OCI-M1 (cell line): ENCODE data around the gene EAF1.
"Not testable (repeated sequence)": the region's sequence is repeated elsewhere in the genome, so short reads cannot be mapped to it uniquely, and the experiment has no call there.

Source experiments
- DNase-seq: peaks from one replicate; lab custom pipeline; 2025; lab: John Stamatoyannopoulos, UW

The EAF1 gene

DNA sequence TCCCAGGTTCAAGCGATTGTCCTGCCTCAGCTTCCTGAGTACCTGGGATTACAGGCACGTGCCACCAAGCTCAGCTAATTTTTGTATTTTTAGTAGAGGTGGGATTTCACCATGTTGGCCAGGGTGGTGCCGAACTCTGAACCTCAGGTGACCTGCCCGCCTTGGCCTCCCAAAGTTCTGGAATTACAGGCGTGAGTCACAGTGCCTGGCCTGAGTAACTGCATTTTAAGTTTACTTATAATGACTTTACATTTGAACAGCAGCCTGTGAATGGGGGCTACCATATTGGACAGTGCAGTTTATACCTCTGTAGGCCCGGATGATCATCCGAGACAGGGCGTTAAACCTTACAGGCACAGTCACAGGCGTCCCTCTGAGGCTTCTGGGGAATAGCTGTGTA is 24.8 kb downstream of the EAF1 start:
- DNase-seq: no peak

GRCh38 chr3:15452961-15453360 is 25.6 kb downstream of the EAF1 start:
- DNase-seq: no peak

GRCh38 chr3:15453501-15453900 is 26.1 kb downstream of the EAF1 start:
- DNase-seq: no peak

- no peak for DNase-seq
Measured at GRCh38 chr3:15453991-15454625, 26.7 kb downstream of the EAF1 start.

DNA sequence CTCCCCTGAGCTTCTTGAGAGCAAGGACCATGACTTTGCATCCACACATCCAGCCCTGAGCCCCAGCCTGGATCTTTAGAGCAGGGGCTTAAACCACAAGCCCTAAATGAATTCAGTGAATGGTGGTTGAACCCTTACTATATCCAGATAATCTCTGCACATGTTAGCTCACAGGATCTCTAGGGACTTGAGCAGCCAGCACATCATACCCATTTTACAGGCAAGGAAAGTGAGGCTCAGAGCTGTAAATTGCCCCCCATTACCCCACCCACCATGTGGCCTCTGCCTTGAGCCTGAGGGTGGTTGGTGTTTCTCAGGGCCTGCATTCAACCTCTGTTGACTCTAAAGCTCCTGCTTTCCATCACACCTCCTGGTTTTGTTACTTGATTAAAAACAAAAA is 27.6 kb downstream of the EAF1 start:
- DNase-seq: no peak

- no peak for DNase-seq
Measured at GRCh38 chr3:15455756-15456155, 28.4 kb downstream of the EAF1 start.

GRCh38 chr3:15456321-15456720 is 28.9 kb downstream of the EAF1 start:
- DNase-seq: no peak

DNA sequence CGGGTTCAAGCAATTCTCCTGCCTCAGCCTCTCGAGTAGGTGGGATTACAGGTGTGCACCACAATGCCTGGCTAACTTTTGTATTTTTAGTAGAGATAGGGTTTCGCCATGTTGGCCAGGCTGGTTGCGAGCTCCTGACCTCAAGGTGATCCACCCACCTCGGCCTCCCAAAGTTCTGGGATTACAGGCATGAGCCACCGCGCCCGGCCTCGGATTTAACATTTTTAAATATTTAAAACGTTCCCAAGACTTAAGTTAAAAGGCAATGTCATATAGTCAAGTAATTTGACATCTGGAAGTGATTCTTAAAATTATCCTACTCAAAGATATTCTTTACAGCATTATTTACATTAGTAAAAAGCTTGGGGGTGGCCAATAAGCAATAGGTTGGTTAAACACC is 29.5 kb downstream of the EAF1 start:
- DNase-seq: not testable (repeated sequence)

GRCh38 chr3:15458212-15458780 is 30.9 kb downstream of the EAF1 start:
- DNase-seq: no peak

DNA sequence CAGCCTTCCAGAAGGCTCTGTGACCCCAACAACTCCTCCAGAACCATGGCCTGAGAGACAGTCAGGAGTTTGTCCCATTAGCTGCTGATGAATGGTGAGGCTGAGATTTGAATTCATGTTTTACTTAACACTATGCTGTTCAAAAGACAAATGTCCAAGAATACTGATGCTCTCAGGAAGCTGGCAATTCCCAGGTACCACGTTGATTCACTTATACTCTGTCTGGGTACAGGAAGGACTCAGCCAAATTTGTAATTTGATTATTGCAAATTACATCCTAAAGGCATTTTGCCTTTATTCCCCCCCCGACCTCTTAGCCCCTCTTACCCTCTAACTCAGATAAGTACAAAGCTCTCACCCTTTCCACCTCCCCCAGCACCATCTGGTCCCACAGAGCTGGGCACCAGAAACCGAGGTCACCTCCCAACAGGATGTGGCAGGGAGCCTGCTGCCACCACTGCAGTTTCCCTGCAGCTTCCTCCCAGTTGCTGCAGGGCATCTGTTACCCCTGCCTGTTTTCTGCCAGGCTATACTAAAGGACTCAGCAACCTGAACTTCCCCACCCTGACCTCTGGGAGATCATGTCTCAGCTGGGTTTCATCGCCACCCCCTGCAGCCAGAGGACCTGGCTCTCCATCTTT is 33.6 kb downstream of the EAF1 start:
- no peak for DNase-seq

DNA sequence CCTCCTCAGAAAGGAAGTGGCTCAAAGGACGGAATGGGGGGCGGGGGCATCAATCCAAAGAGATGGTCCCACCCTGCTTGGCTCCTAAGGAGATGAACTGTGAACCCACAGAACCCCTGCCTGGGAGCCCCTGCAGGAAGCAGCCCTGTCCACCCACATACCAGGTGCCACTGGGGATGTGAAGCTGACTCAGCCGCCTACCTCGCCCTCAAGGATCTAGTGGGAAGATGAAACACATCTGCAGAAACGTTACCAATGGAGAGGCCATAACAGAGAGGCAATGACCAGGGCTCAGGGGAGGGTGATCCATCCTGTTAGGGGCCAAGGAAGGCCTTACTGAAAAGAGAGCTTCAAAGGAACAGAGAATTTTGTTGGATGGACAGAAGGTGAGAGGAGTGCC is 35.1 kb downstream of the EAF1 start:
- no peak for DNase-seq

DNA sequence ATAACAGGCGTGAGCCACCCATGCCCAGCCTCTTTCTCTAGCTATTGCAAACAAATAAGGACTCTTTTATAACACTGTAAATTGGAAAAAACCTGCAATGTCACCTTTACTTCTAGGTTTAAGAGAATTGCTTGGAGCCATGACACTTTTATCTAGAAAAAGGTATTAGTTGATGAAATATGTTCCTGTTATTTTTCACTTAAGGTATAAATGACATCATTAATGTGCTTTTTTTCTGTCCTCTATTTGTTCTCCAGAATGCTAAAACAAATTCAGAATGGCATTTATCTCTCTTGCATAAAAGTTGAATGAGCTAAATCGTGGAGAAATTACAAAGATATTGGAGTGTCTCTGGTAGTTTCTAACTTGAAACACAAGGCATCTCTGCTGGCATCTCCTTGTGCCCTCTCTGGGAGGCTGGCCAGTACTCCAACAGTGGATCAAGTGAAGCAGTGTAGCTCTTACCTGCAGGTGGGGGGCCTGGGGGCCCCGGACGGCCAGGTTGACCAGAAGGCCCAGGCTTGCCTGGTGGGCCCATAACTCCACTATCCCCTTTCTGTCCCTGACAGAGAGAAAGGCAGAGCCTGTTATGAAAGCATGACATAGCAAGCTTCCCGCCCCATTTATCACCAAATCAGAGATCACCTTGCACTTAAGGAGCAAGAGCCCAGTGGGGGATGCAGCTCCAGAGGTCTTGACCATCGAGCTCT is 38.6 kb downstream of the EAF1 start:
- no peak for DNase-seq

DNA sequence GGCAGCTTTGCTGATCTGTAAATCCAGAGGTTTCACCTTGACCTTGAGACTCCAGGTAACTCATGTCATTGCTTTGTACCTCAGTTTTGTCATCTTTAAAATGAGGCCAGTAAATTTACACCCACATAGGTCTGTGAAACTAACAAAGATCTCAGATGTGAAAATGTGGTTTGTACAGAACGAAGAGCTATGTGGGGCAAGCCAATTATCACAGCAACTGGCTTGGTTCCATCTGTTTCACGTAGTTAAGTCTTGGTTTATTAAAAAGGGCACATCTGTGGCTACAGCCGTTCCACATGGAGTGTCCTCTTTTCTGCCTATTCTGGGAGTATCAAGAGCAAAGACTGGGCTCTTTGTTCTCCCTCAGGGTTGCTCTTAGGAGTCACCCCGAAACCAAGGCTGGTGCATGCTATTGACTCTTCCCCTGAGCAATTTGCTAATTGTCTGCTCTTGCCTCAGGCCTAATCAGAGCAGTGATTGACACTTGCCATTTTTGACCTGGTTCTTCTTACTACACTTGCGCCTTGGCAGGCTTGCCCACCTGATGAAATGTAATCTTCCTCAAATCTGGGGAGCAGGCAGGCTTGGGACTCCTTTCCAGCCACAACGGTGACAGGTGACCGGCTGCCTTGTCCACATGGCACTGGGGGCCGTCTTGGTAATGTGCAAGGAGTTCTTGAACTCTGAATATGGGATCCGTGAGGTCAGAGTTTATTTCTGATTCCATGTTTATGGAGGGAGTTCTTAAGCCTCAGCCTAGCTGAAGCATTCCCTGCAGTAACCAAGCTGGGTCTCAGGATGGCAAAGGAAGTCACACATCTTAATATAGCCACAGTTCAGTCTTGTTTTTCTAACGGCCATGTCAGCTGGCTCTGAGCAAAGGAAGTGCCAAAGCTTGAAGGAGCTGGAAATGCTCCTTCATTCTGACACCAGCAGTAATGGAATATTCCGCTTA is 40.1 kb downstream of the EAF1 start:
- DNase-seq: no peak

GRCh38 chr3:15470261-15470660 is 42.9 kb downstream of the EAF1 start:
- no peak for DNase-seq

GRCh38 chr3:15470849-15471248 is 43.5 kb downstream of the EAF1 start:
- no peak for DNase-seq

GRCh38 chr3:15471861-15472260 is 44.5 kb downstream of the EAF1 start:
- no peak for DNase-seq

DNA sequence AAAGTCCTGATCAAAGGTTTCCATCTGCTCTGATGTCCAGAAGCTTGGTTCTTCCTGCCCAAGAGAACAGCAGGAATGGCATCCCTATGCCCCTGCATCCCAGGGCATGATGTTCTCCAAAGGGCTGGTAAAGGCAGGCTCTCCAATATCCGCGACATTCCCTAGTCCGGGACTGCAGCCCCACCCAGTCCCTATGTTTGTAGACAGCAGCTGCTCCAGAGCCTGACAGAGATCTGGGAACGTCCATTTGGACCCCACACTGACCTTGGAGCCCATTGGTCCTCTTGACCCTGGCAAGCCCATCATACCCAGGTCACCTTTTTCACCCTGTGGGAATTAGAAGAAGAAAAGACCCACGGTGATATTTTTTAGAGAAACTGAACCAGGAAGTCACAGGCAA is 47.8 kb downstream of the EAF1 start:
- no peak for DNase-seq

GRCh38 chr3:15476378-15476777 is 49.0 kb downstream of the EAF1 start:
- no peak for DNase-seq

DNA sequence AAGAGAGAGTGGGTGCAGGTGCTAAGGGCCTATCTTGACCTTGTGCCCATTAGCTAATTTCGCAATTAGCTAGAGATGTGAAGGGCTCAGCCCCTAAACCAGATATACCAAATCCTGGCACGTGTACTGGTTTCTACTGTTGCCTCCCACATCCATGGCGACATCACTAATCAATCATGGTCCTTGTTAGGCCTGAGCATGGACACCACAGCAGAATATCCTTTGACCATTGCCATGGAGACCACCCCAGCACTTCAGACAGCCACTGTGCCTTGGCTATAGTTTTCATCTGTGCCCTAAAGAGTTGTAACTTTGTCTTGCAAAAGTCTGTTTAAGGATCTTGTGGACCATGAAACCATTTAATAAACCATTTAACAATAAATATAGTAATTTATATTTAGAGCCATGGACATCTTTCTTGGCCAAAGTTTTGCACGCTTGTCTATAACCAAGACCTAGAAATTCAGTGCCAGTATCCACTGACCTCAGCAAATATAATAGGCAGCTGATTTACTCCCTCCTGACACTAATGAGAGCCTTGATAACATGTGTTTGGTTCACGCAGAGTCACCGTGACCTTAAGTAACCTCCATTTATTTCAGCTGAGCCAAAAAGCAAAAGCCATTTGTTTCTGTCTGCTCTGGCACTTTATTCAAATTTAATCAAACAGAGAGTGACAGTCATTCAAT is 50.7 kb downstream of the EAF1 start:
- no peak for DNase-seq

GRCh38 chr3:15478640-15478979 is 51.2 kb downstream of the EAF1 start:
- no peak for DNase-seq

GRCh38 chr3:15479400-15480224 is 52.2 kb downstream of the EAF1 start:
- no peak for DNase-seq
